MM.1S (cell line): Measurements from ENCODE around the gene PPME1.

ENCODE experiments used
- DNase-seq: peaks from one replicate; pipeline ENCODE4 v3.0.0-alpha.2; 2015
- H2AFZ ChIP-seq: fragments of 300-600 bp; sonication (generic); 2 replicates; pipeline ENCODE4 v1.6.0; 2016; ENCODE audit warnings: antibody characterized with exemption, low read length
- H3F3A ChIP-seq: fragments of 300-600 bp; sonication (generic); 2 replicates; pipeline ENCODE4 v1.6.1; 2016; ENCODE audit warnings: mild to moderate bottlenecking, antibody characterized with exemption, low read length, moderate library complexity, mixed read lengths; ENCODE audit not compliant: insufficient read depth
- H3K27ac ChIP-seq: fragments of 300-600 bp; sonication (generic); 2 replicates; pipeline ENCODE4 v1.5.1; 2016; ENCODE audit warnings: mild to moderate bottlenecking, low read length
- H3K27me3 ChIP-seq: fragments of 300-600 bp; sonication (generic); replicated peaks from 2 replicates; pipeline ENCODE4 v1.6.0; 2016; ENCODE audit warnings: low read length; ENCODE audit not compliant: insufficient read depth
- H3K36me3 ChIP-seq: fragments of 300-600 bp; sonication (generic); replicated peaks from 2 replicates; pipeline ENCODE4 v1.6.1; 2016; ENCODE audit warnings: mild to moderate bottlenecking, low read length, mixed read lengths; ENCODE audit not compliant: insufficient read depth
- H3K4me1 ChIP-seq: fragments of 300-600 bp; sonication (generic); 2 replicates; pipeline ENCODE4 v1.6.1; 2016; ENCODE audit warnings: low read length, mixed read lengths
- H3K4me2 ChIP-seq: fragments of 300-600 bp; sonication (generic); 2 replicates; pipeline ENCODE4 v1.6.0; 2016; ENCODE audit warnings: low read depth, low read length
- H3K4me3 ChIP-seq: fragments of 300-600 bp; sonication (generic); 2 replicates; pipeline ENCODE4 v1.5.1; 2016; ENCODE audit warnings: low read length, mixed read lengths
- H3K79me2 ChIP-seq: fragments of 300-600 bp; sonication (generic); 2 replicates; pipeline ENCODE4 v1.6.1; 2016; ENCODE audit warnings: mixed run types, low read length, mixed read lengths
- H3K9ac ChIP-seq: fragments of 300-600 bp; sonication (generic); 2 replicates; pipeline ENCODE4 v1.6.1; 2016; ENCODE audit warnings: low read length, mixed read lengths
- H3K9me2 ChIP-seq: fragments of 300-600 bp; sonication (generic); replicated peaks from 2 replicates; pipeline ENCODE4 v1.6.1; 2016; ENCODE audit warnings: mild to moderate bottlenecking, low read length, mixed read lengths; ENCODE audit not compliant: insufficient read depth
- H3K9me3 ChIP-seq: fragments of 300-600 bp; sonication (generic); replicated peaks from 2 replicates; pipeline ENCODE4 v1.6.1; 2016; ENCODE audit warnings: mild to moderate bottlenecking, low read length, mixed read lengths; ENCODE audit not compliant: insufficient read depth
- H4K20me1 ChIP-seq: fragments of 300-600 bp; sonication (generic); 2 replicates; pipeline ENCODE4 v1.6.1; 2016; ENCODE audit warnings: mild to moderate bottlenecking, low read length, moderate library complexity, mixed read lengths; ENCODE audit not compliant: insufficient read depth
- EZH2 ChIP-seq: fragments of 300-600 bp; sonication (generic); optimal IDR thresholded peaks from 2 replicates; pipeline ENCODE3; 2017; ENCODE audit warnings: low read depth, mild to moderate bottlenecking, antibody characterized with exemption, low read length, mixed read lengths
- EZH2phosphoT487 ChIP-seq: fragments of 300-600 bp; sonication (generic); IDR thresholded peaks from 2 replicates; pipeline ENCODE4 v1.6.1; 2018; ENCODE audit warnings: antibody characterized with exemption, low read length
- TF ChIP-seq, protein P1 (sequence below): fragments of 300-600 bp; sonication (generic); IDR thresholded peaks from 2 replicates; pipeline ENCODE4 v1.5.1; 2016; ENCODE audit warnings: antibody characterized with exemption, low read length, mixed read lengths

Gene PPME1

GRCh38 chr11:74278103-74278502 is 107.0 kb downstream of the PPME1 start:
- no peaks in the 10 kb centered on the region for H3K9me3 ChIP-seq
- H2AFZ ChIP-seq = no peak overlapping the region
- H3K36me3 ChIP-seq = no peaks in the 10 kb centered on the region
- H4K20me1 ChIP-seq = no peaks in the 10 kb centered on the region
- DNase-seq = no peak
- no peaks in the 10 kb centered on the region for H3K79me2 ChIP-seq
- H3K4me3 ChIP-seq = no peak overlapping the region
- H3K27ac ChIP-seq = no peak overlapping the region
- H3K9ac ChIP-seq = no peak overlapping the region
- no peaks in the 10 kb centered on the region for H3F3A ChIP-seq
- TF ChIP-seq EZH2phosphoT487 (no peak), EZH2 (no peak)
- TF ChIP-seq, protein P1, sequence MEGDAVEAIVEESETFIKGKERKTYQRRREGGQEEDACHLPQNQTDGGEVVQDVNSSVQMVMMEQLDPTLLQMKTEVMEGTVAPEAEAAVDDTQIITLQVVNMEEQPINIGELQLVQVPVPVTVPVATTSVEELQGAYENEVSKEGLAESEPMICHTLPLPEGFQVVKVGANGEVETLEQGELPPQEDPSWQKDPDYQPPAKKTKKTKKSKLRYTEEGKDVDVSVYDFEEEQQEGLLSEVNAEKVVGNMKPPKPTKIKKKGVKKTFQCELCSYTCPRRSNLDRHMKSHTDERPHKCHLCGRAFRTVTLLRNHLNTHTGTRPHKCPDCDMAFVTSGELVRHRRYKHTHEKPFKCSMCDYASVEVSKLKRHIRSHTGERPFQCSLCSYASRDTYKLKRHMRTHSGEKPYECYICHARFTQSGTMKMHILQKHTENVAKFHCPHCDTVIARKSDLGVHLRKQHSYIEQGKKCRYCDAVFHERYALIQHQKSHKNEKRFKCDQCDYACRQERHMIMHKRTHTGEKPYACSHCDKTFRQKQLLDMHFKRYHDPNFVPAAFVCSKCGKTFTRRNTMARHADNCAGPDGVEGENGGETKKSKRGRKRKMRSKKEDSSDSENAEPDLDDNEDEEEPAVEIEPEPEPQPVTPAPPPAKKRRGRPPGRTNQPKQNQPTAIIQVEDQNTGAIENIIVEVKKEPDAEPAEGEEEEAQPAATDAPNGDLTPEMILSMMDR = no peak
- H3K4me2 ChIP-seq = no peak overlapping the region
- H3K4me1 ChIP-seq = no peaks in the 10 kb centered on the region
- no peaks in the 10 kb centered on the region for H3K27me3 ChIP-seq
- H3K9me2 ChIP-seq = no peaks in the 10 kb centered on the region

GRCh38 chr11:74278721-74279161 is 107.7 kb downstream of the PPME1 start:
- H3K27me3 ChIP-seq = no peaks in the 10 kb centered on the region
- no peak overlapping the region for H3K27ac ChIP-seq
- H3K9ac ChIP-seq = no peak overlapping the region
- no peak for DNase-seq
- no peaks in the 10 kb centered on the region for H3K9me2 ChIP-seq
- no peaks in the 10 kb centered on the region for H4K20me1 ChIP-seq
- H3K4me1 ChIP-seq = no peaks in the 10 kb centered on the region
- TF ChIP-seq EZH2phosphoT487 = no peak
- TF ChIP-seq EZH2 = no peak
- TF ChIP-seq, protein P1 = no peak
- no peak overlapping the region for H3K4me3 ChIP-seq
- no peaks in the 10 kb centered on the region for H3K9me3 ChIP-seq
- no peaks in the 10 kb centered on the region for H3K79me2 ChIP-seq
- H2AFZ ChIP-seq = no peak overlapping the region
- H3K4me2 ChIP-seq = no peak overlapping the region
- no peaks in the 10 kb centered on the region for H3F3A ChIP-seq
- H3K36me3 ChIP-seq = no peaks in the 10 kb centered on the region

DNA sequence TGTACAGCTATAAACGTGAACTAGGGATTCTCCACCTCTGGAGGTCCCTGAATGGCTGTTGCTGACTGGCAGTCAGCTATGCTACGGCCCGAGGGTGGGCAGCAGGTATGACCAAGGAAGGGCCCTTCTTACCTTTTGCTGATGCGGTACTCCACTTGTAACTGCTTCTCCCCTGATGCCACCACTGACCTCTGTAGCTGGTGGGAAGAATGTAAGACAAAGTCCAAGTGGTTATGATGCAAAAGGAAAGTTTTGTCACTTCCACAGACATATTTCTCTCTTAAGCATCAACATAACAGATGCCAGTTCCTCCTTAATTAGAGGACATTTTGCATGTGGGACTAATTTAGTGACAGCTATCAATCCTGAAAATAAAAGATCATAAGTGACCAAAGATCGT is 108.2 kb downstream of the PPME1 start:
- Histone ChIP-seq H3K36me3 (no peaks in the 10 kb centered on the region), H4K20me1 (no peaks in the 10 kb centered on the region), H3K4me3 (no peak overlapping the region), H3K9ac (no peak overlapping the region), H3K9me3 (no peaks in the 10 kb centered on the region), H3K4me1 (no peaks in the 10 kb centered on the region), H3F3A (no peaks in the 10 kb centered on the region), H3K27ac (no peak overlapping the region), H2AFZ (no peak overlapping the region), H3K9me2 (no peaks in the 10 kb centered on the region), H3K79me2 (no peaks in the 10 kb centered on the region), H3K4me2 (no peak overlapping the region), H3K27me3 (no peaks in the 10 kb centered on the region)
- no peak for DNase-seq
- TF ChIP-seq EZH2 (no peak), EZH2phosphoT487 (no peak)
- TF ChIP-seq, protein P1 = no peak
